HG03354 (cell line): ENCODE data around the gene STX16.

Experiments
- ATAC-seq: cut with Tn5 transposase; IDR thresholded peaks from one replicate; pipeline ENCODE4 v1.9.1; 2021; ENCODE audit warnings: mild to moderate bottlenecking; ENCODE audit not compliant: unreplicated experiment, poor library complexity, severe bottlenecking

Gene STX16

GRCh38 chr20:58669287-58670006 lies 18.4 kb downstream of the STX16 start:
- ATAC-seq, result peak; percentile 79

GRCh38 chr20:58670102-58670501 lies 19.0 kb downstream of the STX16 start:
- ATAC-seq, result no peak

- ATAC-seq, result no peak
Measured at GRCh38 chr20:58670659-58671058, 19.6 kb downstream of the STX16 start.

- no peak for ATAC-seq
Measured at GRCh38 chr20:58673119-58673518, 22.0 kb downstream of the STX16 start.

- ATAC-seq, result no peak
Measured at GRCh38 chr20:58675146-58675584, 24.1 kb downstream of the STX16 start.

GRCh38 chr20:58675641-58676040 lies 24.6 kb downstream of the STX16 start:
- ATAC-seq, result no peak

GRCh38 chr20:58676161-58676560 lies 25.1 kb downstream of the STX16 start:
- ATAC-seq, result no peak

GRCh38 chr20:58677079-58677604 lies 26.1 kb downstream of the STX16 start:
- ATAC-seq, result no peak

GRCh38 chr20:58677808-58678207 lies 26.7 kb downstream of the STX16 start:
- ATAC-seq, result no peak

GRCh38 chr20:58678806-58679205 lies 27.7 kb downstream of the STX16 start:
- ATAC-seq, result no peak

GRCh38 chr20:58682656-58683531 lies 31.8 kb downstream of the STX16 start:
- ATAC-seq, result no peak

- ATAC-seq, result no peak
Measured at GRCh38 chr20:58684291-58684690, 33.2 kb downstream of the STX16 start.

GRCh38 chr20:58685988-58686387 lies 34.9 kb downstream of the STX16 start:
- no peak for ATAC-seq

- no peak for ATAC-seq
Measured at GRCh38 chr20:58688414-58688813, 37.3 kb downstream of the STX16 start.

- no peak for ATAC-seq
Measured at GRCh38 chr20:58688840-58689239, 37.8 kb downstream of the STX16 start.

- no peak for ATAC-seq
Measured at GRCh38 chr20:58690396-58691135, 39.5 kb downstream of the STX16 start.

- ATAC-seq, result no peak
Measured at GRCh38 chr20:58691773-58692578, 40.9 kb downstream of the STX16 start.

GRCh38 chr20:58692579-58693225 lies 41.6 kb downstream of the STX16 start, which contains the start of gene NPEPL1:
TSS of gene NPEPL1 (plus strand) at chr20:58692800. CDS start at chr20:58692901, 101 bp downstream.
- ATAC-seq, result peak; percentile 92
